Astrocyte (in vitro differentiated cells and primary cell): Measurements from ENCODE around the gene DHDH. TPM values are rescaled to one million over a fixed set of nuclear protein-coding genes. Genes with fewer than 3 reads are reported as not detected.

Source experiments
- DNase-seq: peaks from one replicate; pipeline ENCODE4 v3.0.0-alpha.2; 2010; ENCODE audit warnings: low read depth
- FAIRE-seq: peaks from 2 replicates; lab custom pipeline; 2011; peaks lifted over from hg19 to GRCh38; lab: Jason Lieb, UNC
- H2AFZ ChIP-seq: 2 replicates; pipeline ENCODE4 v1.6.0; 2012; ENCODE audit warnings: low read depth, low read length, inconsistent platforms
- H3K27ac ChIP-seq: 2 replicates; pipeline ENCODE4 v1.5.1; 2011; ENCODE audit warnings: low read depth, low read length, inconsistent platforms
- H3K27me3 ChIP-seq: 2 replicates; pipeline ENCODE4 v1.6.0; 2011; ENCODE audit warnings: low read length, inconsistent platforms; ENCODE audit not compliant: insufficient read depth
- H3K36me3 ChIP-seq: 2 replicates; pipeline ENCODE4 v1.5.1; 2011; ENCODE audit warnings: low read length, inconsistent platforms; ENCODE audit not compliant: insufficient read depth
- H3K4me1 ChIP-seq: 2 replicates; pipeline ENCODE4 v1.5.1; 2011; ENCODE audit warnings: low read length, inconsistent platforms; ENCODE audit not compliant: insufficient read depth
- H3K4me2 ChIP-seq: 2 replicates; pipeline ENCODE4 v1.6.0; 2012; ENCODE audit warnings: low read length, inconsistent platforms
- H3K4me3 ChIP-seq: 2 replicates; pipeline ENCODE4 v1.5.1; 2011; ENCODE audit warnings: low read depth, mild to moderate bottlenecking, low read length, inconsistent platforms; ENCODE audit not compliant: insufficient read depth
- H3K79me2 ChIP-seq: 2 replicates; pipeline ENCODE4 v1.6.0; 2012; ENCODE audit warnings: mild to moderate bottlenecking, low read length, inconsistent platforms; ENCODE audit not compliant: insufficient read depth
- H3K9ac ChIP-seq: 2 replicates; pipeline ENCODE4 v1.6.0; 2012; ENCODE audit warnings: mild to moderate bottlenecking, low read length, inconsistent platforms
- H3K9me3 ChIP-seq: 2 replicates; pipeline ENCODE4 v1.5.1; 2012; ENCODE audit warnings: low read depth, mild to moderate bottlenecking, low read length, inconsistent platforms; ENCODE audit not compliant: insufficient read depth
- H4K20me1 ChIP-seq: 2 replicates; pipeline ENCODE4 v1.6.0; 2012; ENCODE audit warnings: low read length, inconsistent platforms; ENCODE audit not compliant: insufficient read depth
- H3K27ac Mint-ChIP-seq: one replicate; pipeline ENCODE4 v1.8.0; 2021; ENCODE audit warnings: mild to moderate bottlenecking, mixed read lengths; ENCODE audit not compliant: unreplicated experiment
- H3K27me3 Mint-ChIP-seq: one replicate; pipeline ENCODE4 v1.8.0; 2021; ENCODE audit warnings: low read depth, mixed read lengths; ENCODE audit not compliant: unreplicated experiment
- H3K36me3 Mint-ChIP-seq: one replicate; pipeline ENCODE4 v1.8.0; 2021; ENCODE audit warnings: low read depth, mixed read lengths; ENCODE audit not compliant: unreplicated experiment
- H3K4me1 Mint-ChIP-seq: one replicate; pipeline ENCODE4 v1.8.0; 2021; ENCODE audit warnings: low read depth, mixed read lengths; ENCODE audit not compliant: unreplicated experiment
- H3K4me3 Mint-ChIP-seq: one replicate; pipeline ENCODE4 v1.8.0; 2021; ENCODE audit warnings: mild to moderate bottlenecking, moderate library complexity, mixed read lengths; ENCODE audit not compliant: unreplicated experiment
- H3K9me3 Mint-ChIP-seq: one replicate; pipeline ENCODE4 v1.8.0; 2021; ENCODE audit warnings: mild to moderate bottlenecking, mixed read lengths; ENCODE audit not compliant: unreplicated experiment
- CTCF ChIP-seq: IDR thresholded peaks from 2 replicates; pipeline ENCODE4 v1.5.1; 2011; ENCODE audit warnings: low read depth, mild to moderate bottlenecking, inconsistent platforms, low read length, moderate library complexity; ENCODE audit not compliant: insufficient read depth
- EZH2 ChIP-seq: IDR thresholded peaks from 2 replicates; pipeline ENCODE4 v1.6.1; 2012; ENCODE audit warnings: mild to moderate bottlenecking, low read length, inconsistent platforms; ENCODE audit not compliant: insufficient read depth
- total RNA-seq: library from RNA; stranded (reverse); gene quantifications from 2 replicates; pipeline ENCODE4 v1.2.1, GENCODE V29; 2021

DHDH gene
- total RNA-seq, 1 donor from 2014 or later = 0.45 TPM

GRCh38 chr19:48963371-48964204 is 30.1 kb downstream of the DHDH start:
- H3K9me3 ChIP-seq = no peaks in the 10 kb centered on the region
- no peak overlapping the region for H2AFZ ChIP-seq
- DNase-seq (peak; percentile 51), FAIRE-seq (no peak)
- H3K36me3 ChIP-seq = peaks cover 11% of the 10 kb centered on the region
- H3K79me2 ChIP-seq = peaks cover 20% of the 10 kb centered on the region
- H3K27me3 Mint-ChIP-seq = no peaks in the 10 kb centered on the region
- H3K9me3 Mint-ChIP-seq = no peaks in the 10 kb centered on the region
- no peaks in the 10 kb centered on the region for H3K27me3 ChIP-seq
- H3K27ac ChIP-seq = peak overlapping the region; percentile 98
- H3K4me3 Mint-ChIP-seq = peak overlapping the region; percentile 83
- H3K4me1 Mint-ChIP-seq = peaks cover 33% of the 10 kb centered on the region
- no peak for TF ChIP-seq EZH2
- peak overlapping the region; percentile 90 for H3K4me2 ChIP-seq
- H3K27ac Mint-ChIP-seq = peak overlapping the region; percentile 99
- H3K4me1 ChIP-seq = peaks cover 40% of the 10 kb centered on the region
- H4K20me1 ChIP-seq = peaks cover 34% of the 10 kb centered on the region
- H3K36me3 Mint-ChIP-seq = peaks cover 17% of the 10 kb centered on the region
- H3K9ac ChIP-seq = peak overlapping the region; percentile 77
- no peak overlapping the region for H3K4me3 ChIP-seq

GRCh38 chr19:48964205-48965039 is 30.9 kb downstream of the DHDH start:
- H3K36me3 ChIP-seq = peaks cover 11% of the 10 kb centered on the region
- FAIRE-seq (no peak), DNase-seq (peak; percentile 39)
- peak overlapping the region; percentile 77 for H3K9ac ChIP-seq
- peaks cover 33% of the 10 kb centered on the region for H3K4me1 Mint-ChIP-seq
- H3K4me2 ChIP-seq = peak overlapping the region; percentile 90
- TF ChIP-seq EZH2 (no peak), CTCF (no peak)
- no peak overlapping the region for H3K4me3 ChIP-seq
- H3K4me3 Mint-ChIP-seq = peak overlapping the region; percentile 83
- H3K4me1 ChIP-seq = peaks cover 40% of the 10 kb centered on the region
- no peak overlapping the region for H2AFZ ChIP-seq
- peaks cover 20% of the 10 kb centered on the region for H3K79me2 ChIP-seq
- no peaks in the 10 kb centered on the region for H3K9me3 ChIP-seq
- H4K20me1 ChIP-seq = peaks cover 37% of the 10 kb centered on the region
- no peaks in the 10 kb centered on the region for H3K27me3 Mint-ChIP-seq
- H3K27ac Mint-ChIP-seq = peak overlapping the region; percentile 99
- peak overlapping the region; percentile 98 for H3K27ac ChIP-seq
- no peaks in the 10 kb centered on the region for H3K27me3 ChIP-seq
- peaks cover 17% of the 10 kb centered on the region for H3K36me3 Mint-ChIP-seq
- H3K9me3 Mint-ChIP-seq = no peaks in the 10 kb centered on the region

- DNase-seq = peak; percentile 83
- H3K9ac ChIP-seq = peak within 1 kb of the TSS; percentile 93
- peaks cover 40% of the 10 kb centered on the region for H3K4me1 ChIP-seq
- H3K4me3 ChIP-seq = peak within 1 kb of the TSS; percentile 82
- peak within 1 kb of the TSS; percentile 90 for H3K4me2 ChIP-seq
- Mint-ChIP-seq H3K4me1 (peaks cover 33% of the 10 kb centered on the region), H3K36me3 (peaks cover 24% of the 10 kb centered on the region), H3K27ac (peak within 1 kb of the TSS; percentile 99), H3K9me3 (no peaks in the 10 kb centered on the region), H3K4me3 (peak within 1 kb of the TSS; percentile 99), H3K27me3 (no peaks in the 10 kb centered on the region)
- H3K27ac ChIP-seq = peak within 1 kb of the TSS; percentile 98
- no peaks in the 10 kb centered on the region for H3K27me3 ChIP-seq
- no peaks in the 10 kb centered on the region for H3K9me3 ChIP-seq
- H2AFZ ChIP-seq = peak within 1 kb of the TSS; percentile 7
- H3K79me2 ChIP-seq = peaks cover 20% of the 10 kb centered on the region
- TF ChIP-seq EZH2 (no peak), CTCF (no peak)
- FAIRE-seq = no peak
- H3K36me3 ChIP-seq = peaks cover 13% of the 10 kb centered on the region
- peaks cover 38% of the 10 kb centered on the region for H4K20me1 ChIP-seq
Observed at GRCh38 chr19:48965040-48965805, 31.7 kb downstream of the DHDH start, which contains the start of gene FTL. Gene FTL (plus strand): TSS chr19:48965309. CDS start chr19:48965508, 199 bp downstream.
